ENCODE data around the gene SKI.
A peak's percentile ranks its signal among the peaks of the same experiment; 100 is the strongest.

SKI gene

DNA sequence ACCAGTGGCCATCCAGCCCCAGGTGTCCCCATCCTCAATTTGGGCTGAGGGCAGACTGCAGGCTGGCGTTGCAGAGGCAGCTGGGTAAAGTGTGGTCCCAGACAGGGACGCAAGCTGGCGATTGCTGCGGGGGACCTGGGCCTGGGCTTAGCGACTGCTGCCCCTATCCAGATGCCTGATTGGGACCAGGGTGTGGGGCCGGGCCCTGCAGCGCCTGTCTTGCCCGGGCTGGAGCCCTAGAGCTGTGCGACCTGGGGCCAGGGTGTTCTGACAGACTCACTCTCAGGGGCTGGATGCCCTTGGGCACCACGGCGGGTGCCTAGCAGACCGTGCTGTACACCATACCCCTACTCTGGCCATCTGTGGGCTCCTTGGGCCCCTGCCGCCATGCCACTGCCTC, 17.3 kb upstream of the SKI start:
- no peak for DNase-seq

DNA sequence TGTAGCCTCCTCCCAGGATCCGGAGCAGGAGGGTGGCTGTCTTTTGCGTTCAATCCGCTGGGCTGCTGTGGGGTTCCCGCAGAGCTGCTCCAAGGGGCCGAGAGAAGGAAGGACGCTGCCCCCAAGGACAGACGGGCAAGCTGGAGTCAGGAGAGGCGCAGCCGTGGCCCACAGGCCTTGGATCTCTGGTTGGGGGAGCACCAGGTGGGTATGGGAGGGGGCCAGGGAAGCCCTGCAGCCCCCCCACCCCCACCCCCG, 15.9 kb upstream of the SKI start:
- no peak for DNase-seq

DNA sequence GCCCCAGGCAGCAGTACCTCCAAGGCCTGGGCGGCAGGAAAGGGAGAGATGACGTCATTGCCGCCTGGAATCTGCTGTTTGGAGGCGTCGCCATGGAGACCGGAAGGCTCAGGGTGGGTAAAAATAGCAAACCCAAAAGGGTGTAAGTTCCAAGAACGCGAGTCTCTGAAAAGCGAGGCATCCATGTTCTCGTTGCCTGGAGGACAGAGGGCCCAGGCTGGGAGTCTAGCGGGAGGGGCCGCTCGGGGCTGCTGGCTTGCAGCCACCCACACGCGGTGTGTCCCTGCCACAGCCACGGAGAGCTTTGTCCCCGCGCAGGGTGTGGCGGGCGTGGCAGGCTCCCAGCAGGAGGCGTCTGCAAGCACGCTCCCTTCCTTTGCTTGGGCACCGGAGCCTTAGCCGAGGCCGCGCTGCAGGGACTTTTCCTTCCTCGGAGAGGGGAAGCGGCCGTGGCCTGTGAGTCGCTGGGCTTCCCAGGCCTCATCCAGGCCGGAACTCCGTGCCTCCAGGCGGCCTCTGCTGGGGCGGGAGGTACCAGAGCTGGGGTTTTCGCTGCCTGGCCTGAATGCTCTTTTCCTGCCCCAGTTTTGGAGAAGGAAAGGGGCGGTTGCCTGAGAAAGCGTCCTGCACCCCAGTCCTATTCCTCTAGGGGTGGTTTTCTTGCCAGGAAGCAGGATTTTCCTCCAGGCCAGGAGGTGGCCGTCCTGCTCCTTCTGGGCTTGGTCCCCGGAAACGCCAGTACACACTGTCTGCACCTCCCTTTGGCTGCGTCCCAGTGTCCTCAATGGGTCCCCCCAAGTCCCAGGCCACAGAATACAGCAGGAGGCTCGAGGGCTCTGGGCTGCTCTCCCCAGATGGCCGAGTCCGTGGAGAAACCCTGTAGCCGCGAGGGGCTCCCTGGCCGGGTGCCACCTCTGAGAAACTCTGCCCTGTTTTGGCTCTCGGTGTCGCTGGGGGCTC, 15.3 kb upstream of the SKI start:
- peak; percentile 80 to 87 for DNase-seq

DNA sequence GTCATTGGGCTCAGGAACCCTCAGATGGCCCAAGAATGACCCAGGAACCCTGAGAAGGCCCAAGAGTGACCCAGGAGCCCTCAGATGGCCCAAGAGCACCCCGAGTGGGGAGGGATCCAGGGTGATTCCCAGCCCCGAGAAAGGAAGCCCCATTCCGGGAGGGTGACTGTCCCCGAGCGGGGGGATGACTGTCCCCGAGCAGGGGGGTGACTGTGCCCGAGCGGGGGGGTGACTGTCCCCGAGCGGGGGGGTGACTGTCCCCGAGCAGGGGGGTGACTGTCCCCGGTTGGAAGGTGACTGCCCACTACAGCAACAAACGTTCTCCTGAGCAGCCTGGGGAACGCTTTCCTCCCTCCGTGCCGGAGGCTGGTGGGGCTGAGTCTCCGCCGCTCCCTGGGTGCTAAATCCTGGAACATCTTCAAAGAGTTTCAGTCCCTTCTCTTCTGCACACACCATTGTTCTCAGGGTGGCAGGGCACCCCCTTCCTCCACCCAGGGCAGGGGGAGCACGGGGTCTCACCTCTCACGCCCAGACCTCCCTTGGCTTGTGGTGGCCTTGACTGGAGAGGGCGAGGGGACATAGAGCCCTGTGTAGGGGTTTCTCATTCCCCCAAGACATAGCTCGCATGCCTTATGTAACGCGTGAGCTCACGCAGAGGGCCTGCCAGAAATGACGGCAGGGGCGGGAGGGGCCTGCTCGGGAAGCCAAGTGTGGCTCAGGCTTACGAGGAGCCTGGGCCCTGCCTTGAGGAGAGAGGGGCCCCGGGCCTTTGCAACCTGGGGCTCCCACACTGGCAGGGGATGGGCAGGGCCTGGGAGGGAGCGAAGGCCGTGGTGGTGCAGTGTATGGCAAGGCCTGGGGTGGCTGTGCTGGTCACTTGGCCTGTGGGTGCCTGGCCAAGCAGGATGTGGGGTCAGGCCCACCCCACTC, 14.3 kb upstream of the SKI start:
- DNase-seq, result no peak

DNA sequence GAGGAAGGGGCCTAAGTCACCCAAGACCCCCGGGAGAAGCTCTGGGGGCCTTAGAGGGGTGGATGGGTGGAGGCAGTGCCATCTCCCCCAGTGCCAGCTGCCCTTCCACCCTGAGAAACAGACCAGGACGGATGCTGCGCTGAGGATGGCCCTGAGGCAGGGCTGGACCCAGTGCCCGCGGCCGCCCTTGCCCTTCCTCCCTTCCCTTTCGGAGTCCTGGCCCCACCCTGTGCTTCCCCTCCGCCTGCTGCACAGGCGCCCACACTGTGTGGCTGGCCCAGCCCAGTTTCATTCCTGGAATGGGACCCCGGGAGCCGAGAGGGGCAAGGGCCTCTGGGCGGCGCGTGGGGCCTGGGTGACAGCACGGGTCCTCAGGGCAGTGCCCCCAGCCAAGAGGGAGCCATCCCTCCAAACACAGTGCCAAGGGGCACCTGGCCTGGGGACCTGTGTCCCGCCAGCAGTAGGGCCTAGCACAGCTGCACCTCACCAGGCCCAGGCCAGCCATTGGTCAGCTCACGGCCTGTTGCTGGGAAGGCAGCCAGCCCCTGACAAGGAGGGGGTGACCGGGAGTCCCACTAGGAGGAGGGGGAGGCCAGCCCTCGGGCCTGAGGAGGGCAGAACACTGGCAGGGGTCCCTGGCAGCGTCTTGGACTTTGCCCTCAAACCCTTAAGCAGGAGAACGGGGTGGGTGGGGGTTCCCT, 13.4 kb upstream of the SKI start:
- no peak for DNase-seq

DNA sequence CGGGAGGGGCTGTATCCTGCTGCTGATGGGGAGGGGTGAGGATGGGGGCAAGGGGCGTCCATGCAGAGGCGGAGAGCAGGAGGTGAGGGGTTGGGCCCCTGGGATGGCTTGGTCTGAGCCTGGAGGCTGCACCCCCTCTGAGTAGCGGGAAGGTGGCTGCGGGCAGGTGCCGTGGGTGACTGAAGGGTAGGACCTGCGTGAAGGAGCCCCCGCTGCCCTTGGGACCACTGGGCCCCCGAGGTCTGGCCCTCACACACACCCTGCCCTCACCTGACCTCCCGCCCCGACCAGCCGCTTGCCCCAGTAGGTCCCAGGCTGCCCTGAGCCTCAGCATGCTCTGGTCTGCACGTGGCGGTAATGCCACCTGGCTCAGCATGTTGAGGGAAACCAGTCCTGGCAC, 12.8 kb upstream of the SKI start:
- DNase-seq, result no peak

DNA sequence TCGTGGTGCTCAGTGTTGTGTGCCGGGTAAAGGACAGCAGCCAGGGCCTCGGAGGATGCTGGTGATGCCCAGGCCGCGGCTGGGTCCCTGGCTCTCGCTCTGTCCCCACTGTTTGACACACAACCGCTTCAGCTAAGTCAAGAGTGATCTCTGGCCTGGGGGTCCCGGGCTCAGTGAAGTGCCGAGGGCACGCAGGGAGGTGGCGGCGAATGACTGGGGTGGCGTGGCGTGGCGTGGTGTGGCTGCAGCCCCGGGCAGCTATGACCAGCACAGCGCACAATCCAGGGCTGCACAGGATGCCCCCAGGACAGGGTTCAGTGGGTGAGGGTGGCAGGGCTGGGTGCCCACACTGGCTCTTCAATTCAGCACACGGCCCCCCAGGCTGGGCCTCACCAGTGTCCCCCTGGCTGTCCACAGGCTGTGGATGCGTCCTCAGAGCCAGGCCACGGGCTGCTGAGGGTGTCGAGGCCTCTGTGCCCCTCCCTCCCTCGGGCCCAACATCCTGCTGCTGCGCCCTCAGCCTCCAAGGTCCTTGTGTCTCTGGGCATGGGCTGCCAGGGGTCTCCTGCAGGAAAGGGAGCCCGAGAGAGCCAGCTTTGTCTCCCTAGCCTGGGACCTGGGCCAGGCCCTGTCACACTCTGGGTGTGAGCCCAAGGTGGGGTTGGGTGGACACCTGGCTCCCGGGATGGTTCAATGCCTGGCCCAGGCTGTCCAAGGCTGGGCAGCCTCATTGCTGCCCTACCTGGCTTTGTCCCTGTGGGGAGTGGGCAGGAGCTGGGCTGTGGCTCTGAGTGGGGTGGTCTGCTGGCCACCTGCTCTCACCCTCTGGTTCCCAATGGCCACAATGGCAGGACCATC, 12.0 kb upstream of the SKI start:
- no peak for DNase-seq

DNA sequence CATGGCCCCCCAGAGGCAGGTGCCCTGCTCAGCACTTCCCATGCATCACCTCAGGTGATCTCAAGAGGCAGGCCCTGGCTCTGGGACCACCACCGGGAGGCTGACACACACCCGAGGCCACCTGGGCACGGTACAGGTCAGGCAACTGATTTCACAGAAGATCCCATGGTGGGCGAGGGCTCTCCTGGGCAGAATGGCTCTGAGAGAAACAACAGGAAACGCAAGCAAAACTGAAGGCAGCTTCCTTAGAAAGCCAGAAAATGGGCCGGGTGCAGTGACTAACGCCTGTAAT, 11.4 kb upstream of the SKI start:
- DNase-seq, result no peak

DNA sequence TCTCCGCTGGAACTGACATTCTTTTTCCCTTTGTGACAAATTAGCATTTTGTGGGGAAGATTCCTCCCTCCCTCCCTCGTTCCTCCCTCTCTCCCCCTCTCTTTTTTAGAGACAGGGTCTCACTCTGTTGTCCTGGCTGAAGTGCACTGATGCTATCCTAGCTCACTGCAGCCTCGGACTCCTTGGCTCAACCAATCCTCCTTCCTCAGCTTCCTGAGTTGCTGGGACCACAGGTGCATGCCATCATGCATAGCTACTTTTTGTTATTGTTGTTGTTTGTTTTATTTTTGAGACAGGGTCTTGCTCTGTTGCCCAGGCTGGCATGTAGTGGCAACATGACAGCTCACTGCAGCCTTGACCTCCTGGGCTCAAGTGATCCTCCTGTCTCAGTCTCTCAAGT, 6.8 kb upstream of the SKI start:
- DNase-seq, result no peak

DNA sequence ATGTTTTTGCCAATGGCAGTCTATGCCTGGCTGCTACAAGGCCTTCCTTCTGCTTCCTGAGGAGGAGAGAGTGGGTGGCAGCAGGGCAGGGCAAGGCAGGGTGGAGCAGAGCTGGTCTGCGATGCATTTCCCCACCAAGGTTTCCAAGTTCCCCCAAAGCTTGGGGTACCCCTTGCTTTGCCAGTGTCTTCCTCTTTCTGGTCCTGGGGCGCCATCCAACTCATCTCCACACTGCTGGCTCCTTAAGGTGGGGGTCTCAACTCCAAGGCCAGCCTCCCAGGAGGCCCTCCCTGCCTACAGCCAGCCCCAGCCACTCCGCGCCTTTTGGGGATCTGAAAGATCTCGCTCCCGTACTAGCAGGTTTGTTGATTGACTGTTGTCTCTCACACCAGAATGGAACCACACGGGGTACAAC, 3.9 kb upstream of the SKI start:
- DNase-seq, result peak; percentile 60 to 65

DNA sequence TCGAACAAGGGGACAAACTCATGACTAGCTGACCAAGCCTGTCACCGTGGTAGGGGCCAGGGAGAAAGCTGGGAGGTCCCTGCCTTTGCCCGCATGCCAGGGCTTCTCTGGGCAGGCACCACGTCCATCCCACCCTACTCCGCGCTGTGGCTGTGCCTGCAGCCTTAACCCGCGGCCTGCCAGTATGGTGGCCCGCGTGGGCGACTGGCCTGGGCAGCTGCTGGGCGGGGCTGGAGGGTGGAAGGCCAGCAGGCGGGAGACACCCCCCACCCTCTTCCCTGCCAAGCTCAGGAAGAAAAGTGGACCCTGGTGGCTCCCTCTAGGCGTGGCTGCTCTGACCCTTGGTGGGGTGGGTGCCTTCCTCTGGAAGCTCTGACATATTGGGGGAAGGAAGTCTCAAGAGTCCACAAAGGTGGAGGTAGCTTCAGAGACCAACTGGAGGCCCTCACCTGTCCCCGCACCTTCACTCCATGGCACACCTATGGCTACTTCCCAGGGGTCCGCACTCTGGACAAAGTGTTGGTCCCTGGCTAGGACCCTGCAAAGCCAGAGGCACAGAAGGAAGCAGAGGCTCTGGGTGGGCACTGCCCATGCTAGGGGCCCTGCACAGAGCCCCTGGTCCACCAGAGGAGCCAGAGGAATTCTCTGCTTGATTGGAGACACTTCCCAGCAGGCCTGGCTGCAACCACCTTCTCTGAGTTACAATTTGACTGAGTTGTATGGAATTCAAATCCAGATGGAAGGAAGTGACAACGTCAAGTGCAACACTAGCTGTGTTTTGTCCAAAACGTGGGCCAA, 3.3 kb upstream of the SKI start:
- no peak for DNase-seq

DNA sequence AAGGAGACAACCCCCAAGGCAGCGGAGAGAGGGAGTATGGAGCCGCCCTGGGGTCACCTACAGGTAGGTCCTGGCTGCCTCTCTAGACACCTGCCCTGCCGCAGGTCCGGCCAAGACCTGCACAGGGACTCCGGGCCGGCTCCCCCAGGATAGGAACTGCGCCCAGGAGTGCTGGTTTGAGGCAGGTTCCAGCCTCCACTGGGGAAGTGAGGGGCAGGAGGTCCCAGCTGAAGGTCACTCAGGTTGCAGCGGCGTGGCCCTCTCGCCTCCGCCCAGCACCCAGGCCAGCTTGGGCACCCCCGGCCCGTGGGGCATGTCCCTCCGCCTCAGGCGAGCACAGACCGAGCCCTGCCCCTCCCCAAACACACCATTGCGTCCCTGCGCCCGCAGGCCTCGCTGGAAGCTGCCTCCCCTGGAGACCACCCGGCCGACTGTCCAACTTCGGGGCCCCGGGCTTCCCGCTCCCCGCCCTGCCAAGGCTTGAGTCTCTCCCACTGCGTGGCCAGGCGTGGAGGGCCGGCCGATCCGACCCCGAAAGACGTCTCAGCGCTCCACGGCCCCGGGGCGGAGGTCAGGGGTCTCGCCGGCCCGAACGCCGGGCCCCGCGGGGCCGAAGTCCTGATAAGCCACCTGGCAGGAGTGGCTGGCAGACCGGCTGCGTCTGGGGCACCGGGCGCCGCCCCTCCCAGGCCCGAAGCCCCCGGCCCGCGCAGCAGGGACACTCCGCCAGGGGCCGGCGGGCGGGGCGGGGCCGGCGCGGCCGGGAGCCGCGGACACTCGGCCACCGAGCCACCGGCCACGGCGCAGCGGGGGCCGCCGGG, 1.4 kb upstream of the SKI start:
- no peak for DNase-seq

DNA sequence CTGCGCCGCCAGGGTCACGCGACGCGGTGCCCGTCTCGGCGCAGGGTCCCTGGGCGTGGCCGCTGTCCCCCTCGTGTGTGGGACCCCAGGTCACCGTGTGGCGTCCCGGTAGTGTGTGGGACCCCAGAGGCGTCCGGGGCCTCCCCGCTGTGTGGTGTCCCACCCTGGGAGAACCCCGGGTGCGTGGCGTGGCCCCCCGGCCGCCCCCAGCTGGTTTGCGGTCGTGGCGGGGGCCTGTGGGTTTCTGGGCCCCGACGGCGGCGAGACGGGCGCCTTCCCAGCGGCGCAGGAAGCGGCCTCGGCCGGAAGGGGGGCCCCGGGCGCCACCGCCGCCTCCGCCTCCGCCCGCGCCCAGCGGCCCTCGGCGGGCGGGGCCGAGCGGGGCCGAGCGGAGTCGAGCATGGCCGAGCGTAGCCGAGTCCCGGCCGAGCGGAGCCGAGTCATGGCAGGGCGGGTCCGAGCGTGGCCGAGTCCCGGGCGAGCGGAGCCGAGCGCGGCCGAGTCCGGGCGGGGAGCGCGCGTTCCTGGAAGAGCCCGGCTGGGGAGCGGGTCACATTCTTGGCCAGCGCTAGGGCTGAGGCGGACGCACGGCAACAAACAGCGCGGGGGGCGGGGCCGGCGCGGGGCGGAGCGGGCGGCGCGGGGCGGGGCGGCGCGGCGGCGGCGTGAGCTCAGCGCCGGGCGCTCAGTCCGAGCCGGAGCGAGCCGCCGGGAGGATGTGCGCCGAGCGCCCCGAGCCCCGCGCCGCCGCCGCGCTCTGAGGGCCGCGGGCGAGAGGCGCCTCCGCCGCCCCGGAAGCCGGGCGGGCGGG, 568 bp upstream of the SKI start:
- DNase-seq, result peak; percentile 92 to 99

DNA sequence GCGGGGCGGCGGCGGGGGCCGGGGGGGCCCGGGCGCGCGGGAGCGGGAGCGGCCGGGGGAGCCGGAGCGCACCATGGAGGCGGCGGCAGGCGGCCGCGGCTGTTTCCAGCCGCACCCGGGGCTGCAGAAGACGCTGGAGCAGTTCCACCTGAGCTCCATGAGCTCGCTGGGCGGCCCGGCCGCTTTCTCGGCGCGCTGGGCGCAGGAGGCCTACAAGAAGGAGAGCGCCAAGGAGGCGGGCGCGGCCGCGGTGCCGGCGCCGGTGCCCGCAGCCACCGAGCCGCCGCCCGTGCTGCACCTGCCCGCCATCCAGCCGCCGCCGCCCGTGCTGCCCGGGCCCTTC, 546 bp downstream of the SKI start:
- no peak for DNase-seq

DNA sequence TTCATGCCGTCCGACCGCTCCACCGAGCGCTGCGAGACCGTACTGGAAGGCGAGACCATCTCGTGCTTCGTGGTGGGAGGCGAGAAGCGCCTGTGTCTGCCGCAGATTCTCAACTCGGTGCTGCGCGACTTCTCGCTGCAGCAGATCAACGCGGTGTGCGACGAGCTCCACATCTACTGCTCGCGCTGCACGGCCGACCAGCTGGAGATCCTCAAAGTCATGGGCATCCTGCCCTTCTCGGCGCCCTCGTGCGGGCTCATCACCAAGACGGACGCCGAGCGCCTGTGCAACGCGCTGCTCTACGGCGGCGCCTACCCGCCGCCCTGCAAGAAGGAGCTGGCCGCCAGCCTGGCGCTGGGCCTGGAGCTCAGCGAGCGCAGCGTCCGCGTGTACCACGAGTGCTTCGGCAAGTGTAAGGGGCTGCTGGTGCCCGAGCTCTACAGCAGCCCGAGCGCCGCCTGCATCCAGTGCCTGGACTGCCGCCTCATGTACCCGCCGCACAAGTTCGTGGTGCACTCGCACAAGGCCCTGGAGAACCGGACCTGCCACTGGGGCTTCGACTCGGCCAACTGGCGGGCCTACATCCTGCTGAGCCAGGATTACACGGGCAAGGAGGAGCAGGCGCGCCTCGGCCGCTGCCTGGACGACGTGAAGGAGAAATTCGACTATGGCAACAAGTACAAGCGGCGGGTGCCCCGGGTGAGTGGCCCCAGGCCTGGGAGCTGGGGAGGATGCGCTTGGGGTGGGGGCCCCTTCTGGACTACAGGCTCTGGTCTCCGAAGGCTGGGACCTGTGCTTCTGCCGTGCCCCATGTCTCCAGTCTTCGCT, 1.1 kb downstream of the SKI start:
- peak; percentile 34 to 53 for DNase-seq

DNA sequence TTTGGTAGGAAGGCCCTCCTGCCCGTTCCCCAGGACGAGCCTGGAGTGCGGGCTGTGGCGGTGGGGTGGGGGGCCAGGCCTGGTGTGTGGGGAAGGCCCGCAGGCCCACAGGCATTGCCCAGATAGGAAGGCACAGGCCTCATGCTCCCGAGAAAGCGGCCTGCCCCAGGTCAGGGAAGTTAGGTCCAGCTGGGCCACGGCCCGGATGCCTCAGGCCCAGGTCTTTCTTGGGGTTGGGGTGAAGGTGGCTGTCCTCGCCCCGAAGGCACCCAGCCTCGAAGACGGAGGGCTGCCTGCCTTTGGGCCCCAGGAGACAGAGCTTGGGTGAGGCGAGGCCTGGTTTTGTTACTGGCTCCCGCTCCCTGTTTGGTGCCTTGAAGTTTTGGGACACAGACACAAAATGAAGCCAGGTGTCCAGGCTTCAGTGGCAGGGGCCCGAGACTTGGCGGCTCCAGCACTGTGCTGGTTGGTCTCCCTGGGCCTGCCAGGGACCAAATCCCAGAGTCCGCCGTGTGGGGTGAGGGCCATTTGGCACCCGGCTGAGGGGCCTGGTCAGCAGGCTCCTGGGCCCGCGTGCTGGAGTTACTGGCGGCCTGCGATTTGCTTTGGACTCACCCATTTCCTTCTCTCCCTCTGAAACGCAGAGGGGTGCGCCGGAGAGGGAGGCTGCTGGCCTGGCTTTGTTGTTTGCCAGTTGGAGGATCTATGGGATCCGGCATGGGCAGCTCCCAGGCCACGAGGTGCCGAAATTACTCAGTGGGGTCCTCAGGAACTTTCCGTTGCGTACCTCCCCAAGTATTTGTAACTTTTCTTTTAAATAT, 2.0 kb downstream of the SKI start:
- DNase-seq, result no peak

DNA sequence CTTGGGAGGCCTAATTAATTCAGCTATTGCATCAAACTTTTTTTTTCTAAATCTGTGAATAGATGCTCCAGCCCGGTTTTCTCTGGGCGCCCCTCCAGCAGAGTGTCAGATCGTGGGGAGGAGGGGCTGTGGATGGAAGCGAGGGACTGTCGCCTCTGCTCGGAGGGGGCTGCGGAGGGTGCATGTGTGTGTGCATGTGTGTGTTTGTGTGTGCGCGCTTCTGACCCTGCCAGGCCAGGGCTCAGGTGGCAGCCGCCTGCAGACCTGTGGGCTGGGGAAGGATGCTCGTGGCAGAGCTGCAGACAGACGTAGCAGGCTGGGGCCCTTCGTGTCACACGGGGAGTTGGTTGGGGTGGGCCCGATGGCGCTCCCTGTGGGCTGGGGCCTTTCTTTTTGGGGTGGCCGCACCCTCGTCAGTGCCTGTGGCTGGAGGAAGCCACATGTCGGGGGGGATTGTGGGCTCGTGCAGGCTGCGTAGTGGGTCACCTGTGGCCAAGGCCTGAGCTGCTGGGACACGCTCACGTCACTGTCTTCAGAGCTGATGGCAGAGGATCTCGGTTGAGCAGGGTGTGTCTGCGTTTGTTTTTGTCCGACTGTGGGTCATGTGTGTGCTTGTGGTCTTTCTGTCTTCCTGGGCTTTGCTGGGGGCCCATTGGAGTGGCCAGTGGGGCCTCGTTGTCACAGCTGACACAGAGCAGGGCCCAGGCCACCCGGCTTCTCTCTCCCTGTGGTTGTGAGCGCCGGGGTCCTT, 2.8 kb downstream of the SKI start:
- DNase-seq, result no peak
